ENCODE measurements around the gene SETBP1.

The SETBP1 gene

DNA sequence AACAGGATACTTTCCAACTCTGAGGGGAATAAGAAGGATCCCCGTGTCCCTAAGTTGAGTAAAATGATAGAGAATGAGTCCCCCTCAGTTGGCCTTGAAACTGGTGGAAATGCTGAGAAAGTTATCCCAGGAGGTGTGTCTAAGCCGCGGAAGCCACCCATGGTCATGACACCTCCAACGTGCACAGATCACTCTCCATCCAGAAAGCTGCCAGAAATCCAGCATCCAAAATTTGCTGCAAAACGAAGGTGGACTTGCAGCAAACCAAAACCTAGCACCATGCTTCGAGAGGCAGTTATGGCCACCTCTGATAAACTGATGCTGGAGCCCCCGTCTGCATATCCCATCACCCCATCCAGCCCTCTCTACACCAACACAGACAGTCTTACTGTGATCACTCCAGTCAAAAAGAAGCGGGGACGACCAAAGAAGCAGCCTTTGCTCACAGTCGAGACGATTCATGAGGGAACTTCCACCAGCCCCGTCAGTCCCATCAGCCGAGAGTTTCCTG, 270.1 kb downstream of the SETBP1 start:
- Histone ChIP-seq H3K27ac (ENCODE audit: low read depth, low read length) (no peak overlapping the region), H3K27me3 (ENCODE audit: insufficient read depth, low read length) (0 out of 2 replicates have a peak, but pooled peaks cover 5% of the 10 kb centered on the region), H2AFZ (ENCODE audit: low read length, unreplicated experiment) (no peak overlapping the region), H3K79me2 (ENCODE audit: control insufficient read depth, insufficient read depth, low read length, unreplicated experiment) (no peaks in the 10 kb centered on the region), H3K4me3 (ENCODE audit: low read depth, low read length) (no peak overlapping the region), H3K36me3 (ENCODE audit: insufficient read depth, low read length) (no peaks in the 10 kb centered on the region), H3K4me1 (ENCODE audit: control insufficient read depth, insufficient read depth, low read length, unreplicated experiment) (no peaks in the 10 kb centered on the region)

DNA sequence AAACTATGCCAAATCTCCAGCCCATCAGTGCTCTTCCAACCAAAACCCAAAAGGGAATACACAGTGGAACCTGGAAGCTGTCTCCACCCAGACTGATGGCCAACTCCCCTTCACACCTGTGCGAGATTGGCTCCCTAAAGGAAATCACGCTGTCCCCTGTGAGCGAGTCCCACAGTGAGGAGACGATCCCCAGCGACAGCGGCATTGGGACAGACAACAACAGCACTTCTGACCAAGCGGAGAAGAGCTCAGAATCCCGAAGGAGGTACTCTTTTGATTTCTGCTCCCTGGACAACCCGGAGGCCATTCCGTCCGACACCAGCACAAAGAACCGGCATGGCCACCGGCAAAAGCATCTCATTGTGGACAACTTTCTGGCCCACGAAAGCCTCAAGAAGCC, 271.1 kb downstream of the SETBP1 start:
- Histone ChIP-seq H3K4me1 (ENCODE audit: control insufficient read depth, insufficient read depth, low read length, unreplicated experiment) (no peaks in the 10 kb centered on the region), H2AFZ (ENCODE audit: low read length, unreplicated experiment) (no peak overlapping the region), H3K4me3 (ENCODE audit: low read depth, low read length) (no peak overlapping the region), H3K36me3 (ENCODE audit: insufficient read depth, low read length) (no peaks in the 10 kb centered on the region), H3K27ac (ENCODE audit: low read depth, low read length) (no peak overlapping the region), H3K79me2 (ENCODE audit: control insufficient read depth, insufficient read depth, low read length, unreplicated experiment) (no peaks in the 10 kb centered on the region), H3K27me3 (ENCODE audit: insufficient read depth, low read length) (0 out of 2 replicates have a peak, but pooled peaks cover 5% of the 10 kb centered on the region)

DNA sequence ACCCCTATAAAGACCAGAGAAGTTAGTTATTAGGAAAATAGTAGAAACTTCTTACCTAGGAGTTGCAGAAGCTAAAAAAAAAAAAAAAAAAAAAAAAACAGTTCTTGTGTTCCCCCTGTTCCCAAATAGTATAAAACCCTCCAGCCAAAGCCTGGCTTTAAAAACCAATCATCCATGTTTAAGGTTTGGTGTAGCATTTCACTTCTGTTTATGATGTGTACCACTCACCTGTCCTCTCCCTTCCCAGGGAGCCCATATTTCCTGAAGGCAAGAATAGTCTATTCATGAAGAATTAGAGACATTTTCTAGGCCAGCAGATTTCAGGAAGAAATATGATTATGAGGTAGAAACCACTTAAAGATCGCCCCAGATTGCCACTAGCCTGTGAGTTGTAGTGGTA, 273.6 kb downstream of the SETBP1 start:
- H3K27ac ChIP-seq (ENCODE audit: low read depth, low read length) = no peak overlapping the region
- H2AFZ ChIP-seq (ENCODE audit: low read length, unreplicated experiment) = no peak overlapping the region
- H3K36me3 ChIP-seq (ENCODE audit: insufficient read depth, low read length) = no peaks in the 10 kb centered on the region
- no peak overlapping the region for H3K4me3 ChIP-seq (ENCODE audit: low read depth, low read length)
- peaks cover 18% of the 10 kb centered on the region for H3K4me1 ChIP-seq (ENCODE audit: control insufficient read depth, insufficient read depth, low read length, unreplicated experiment)
- H3K27me3 ChIP-seq (ENCODE audit: insufficient read depth, low read length) = 0 out of 2 replicates have a peak, but pooled peaks cover 5% of the 10 kb centered on the region
- H3K79me2 ChIP-seq (ENCODE audit: control insufficient read depth, insufficient read depth, low read length, unreplicated experiment) = no peaks in the 10 kb centered on the region

DNA sequence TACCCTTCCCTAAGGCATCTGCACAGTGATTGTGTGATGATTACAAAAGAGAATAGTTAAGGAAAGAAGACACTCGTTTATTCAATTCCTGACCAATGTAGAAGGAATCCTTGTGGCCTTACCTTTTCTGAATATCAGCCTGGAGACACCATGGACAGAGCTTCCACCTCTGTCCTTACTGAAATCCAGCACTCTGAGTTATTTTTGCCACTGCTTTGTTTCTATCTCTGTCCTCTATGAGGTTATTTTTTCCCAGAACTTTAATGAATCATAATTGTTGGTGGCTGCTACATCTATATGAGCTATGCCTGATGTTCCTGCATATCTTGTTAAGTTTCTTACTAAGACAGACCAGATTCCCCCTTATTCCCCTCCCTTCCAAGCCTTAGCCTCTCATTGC, 275.1 kb downstream of the SETBP1 start:
- Histone ChIP-seq H3K79me2 (ENCODE audit: control insufficient read depth, insufficient read depth, low read length, unreplicated experiment) (no peaks in the 10 kb centered on the region), H3K4me3 (ENCODE audit: low read depth, low read length) (no peak overlapping the region), H2AFZ (ENCODE audit: low read length, unreplicated experiment) (no peak overlapping the region), H3K4me1 (ENCODE audit: control insufficient read depth, insufficient read depth, low read length, unreplicated experiment) (peaks cover 23% of the 10 kb centered on the region), H3K27ac (ENCODE audit: low read depth, low read length) (no peak overlapping the region), H3K36me3 (ENCODE audit: insufficient read depth, low read length) (no peaks in the 10 kb centered on the region), H3K27me3 (ENCODE audit: insufficient read depth, low read length) (0 out of 2 replicates have a peak, but pooled peaks cover 5% of the 10 kb centered on the region)

DNA sequence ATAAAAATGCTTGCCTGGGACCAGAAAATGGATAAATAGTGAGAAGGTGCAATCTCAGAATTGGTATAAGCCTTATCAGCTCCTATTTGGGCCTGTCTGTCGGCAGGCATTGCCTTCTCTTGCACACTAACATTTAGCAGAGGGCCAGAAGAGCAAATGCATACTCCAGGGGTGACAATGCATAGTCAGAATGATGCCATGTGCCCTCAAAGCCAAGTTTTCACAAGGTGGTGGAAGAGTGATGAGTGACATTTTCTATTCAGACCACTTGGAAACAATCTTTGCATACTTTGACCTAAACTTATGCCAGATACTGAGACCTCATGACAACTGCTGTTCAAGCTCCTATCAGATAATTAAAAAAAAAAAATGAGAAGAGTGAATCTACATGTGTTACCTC, 276.3 kb downstream of the SETBP1 start:
- Histone ChIP-seq H3K79me2 (ENCODE audit: control insufficient read depth, insufficient read depth, low read length, unreplicated experiment) (no peaks in the 10 kb centered on the region), H3K36me3 (ENCODE audit: insufficient read depth, low read length) (no peaks in the 10 kb centered on the region), H3K27me3 (ENCODE audit: insufficient read depth, low read length) (0 out of 2 replicates have a peak, but pooled peaks cover 5% of the 10 kb centered on the region), H3K4me1 (ENCODE audit: control insufficient read depth, insufficient read depth, low read length, unreplicated experiment) (peaks cover 23% of the 10 kb centered on the region), H3K27ac (ENCODE audit: low read depth, low read length) (no peak overlapping the region), H2AFZ (ENCODE audit: low read length, unreplicated experiment) (no peak overlapping the region), H3K4me3 (ENCODE audit: low read depth, low read length) (no peak overlapping the region)

DNA sequence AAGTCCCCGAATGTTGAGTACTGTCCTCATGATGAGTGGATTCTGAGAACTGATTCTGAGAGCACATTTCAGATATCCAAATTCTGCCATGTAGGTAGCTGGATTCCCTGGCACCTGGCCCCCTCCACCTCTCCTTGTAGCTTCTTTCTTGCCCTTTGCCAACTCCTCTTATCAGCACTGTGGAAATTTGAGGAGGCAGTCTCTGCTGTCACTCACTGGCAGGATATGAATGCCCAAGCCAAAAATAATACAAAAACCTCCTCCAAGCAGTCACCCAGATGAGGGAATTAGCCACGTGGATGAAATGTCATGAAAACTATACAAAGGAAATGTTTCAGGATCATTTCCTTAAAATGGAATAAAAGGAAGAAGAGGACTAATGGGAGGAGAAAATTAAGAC, 276.8 kb downstream of the SETBP1 start:
- no peak overlapping the region for H2AFZ ChIP-seq (ENCODE audit: low read length, unreplicated experiment)
- 0 out of 2 replicates have a peak, but pooled peaks cover 5% of the 10 kb centered on the region for H3K27me3 ChIP-seq (ENCODE audit: insufficient read depth, low read length)
- H3K79me2 ChIP-seq (ENCODE audit: control insufficient read depth, insufficient read depth, low read length, unreplicated experiment) = no peaks in the 10 kb centered on the region
- no peak overlapping the region for H3K4me3 ChIP-seq (ENCODE audit: low read depth, low read length)
- H3K36me3 ChIP-seq (ENCODE audit: insufficient read depth, low read length) = no peaks in the 10 kb centered on the region
- no peak overlapping the region for H3K27ac ChIP-seq (ENCODE audit: low read depth, low read length)
- peaks cover 23% of the 10 kb centered on the region for H3K4me1 ChIP-seq (ENCODE audit: control insufficient read depth, insufficient read depth, low read length, unreplicated experiment)

DNA sequence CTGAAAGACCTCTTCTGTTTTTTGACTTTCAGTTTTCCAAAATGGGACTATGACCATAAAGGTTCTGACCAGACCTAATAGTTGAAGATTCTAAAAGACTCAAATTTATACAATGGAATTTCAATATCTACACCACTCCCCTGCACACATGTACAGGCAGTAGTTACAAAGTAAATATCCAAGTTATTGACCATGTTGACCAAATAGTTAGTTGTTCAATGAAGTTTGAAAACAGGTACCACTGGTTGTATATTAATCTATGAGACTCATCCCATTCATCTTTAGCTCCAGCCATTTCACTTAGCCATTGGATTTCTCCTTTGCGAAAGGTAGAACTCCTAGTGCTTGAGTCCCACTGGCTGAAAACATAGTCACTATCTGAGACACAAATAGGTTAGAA, 277.4 kb downstream of the SETBP1 start:
- 0 out of 2 replicates have a peak, but pooled peaks cover 5% of the 10 kb centered on the region for H3K27me3 ChIP-seq (ENCODE audit: insufficient read depth, low read length)
- no peak overlapping the region for H2AFZ ChIP-seq (ENCODE audit: low read length, unreplicated experiment)
- H3K27ac ChIP-seq (ENCODE audit: low read depth, low read length) = no peak overlapping the region
- H3K36me3 ChIP-seq (ENCODE audit: insufficient read depth, low read length) = no peaks in the 10 kb centered on the region
- H3K4me1 ChIP-seq (ENCODE audit: control insufficient read depth, insufficient read depth, low read length, unreplicated experiment) = peaks cover 23% of the 10 kb centered on the region
- no peak overlapping the region for H3K4me3 ChIP-seq (ENCODE audit: low read depth, low read length)
- no peaks in the 10 kb centered on the region for H3K79me2 ChIP-seq (ENCODE audit: control insufficient read depth, insufficient read depth, low read length, unreplicated experiment)

DNA sequence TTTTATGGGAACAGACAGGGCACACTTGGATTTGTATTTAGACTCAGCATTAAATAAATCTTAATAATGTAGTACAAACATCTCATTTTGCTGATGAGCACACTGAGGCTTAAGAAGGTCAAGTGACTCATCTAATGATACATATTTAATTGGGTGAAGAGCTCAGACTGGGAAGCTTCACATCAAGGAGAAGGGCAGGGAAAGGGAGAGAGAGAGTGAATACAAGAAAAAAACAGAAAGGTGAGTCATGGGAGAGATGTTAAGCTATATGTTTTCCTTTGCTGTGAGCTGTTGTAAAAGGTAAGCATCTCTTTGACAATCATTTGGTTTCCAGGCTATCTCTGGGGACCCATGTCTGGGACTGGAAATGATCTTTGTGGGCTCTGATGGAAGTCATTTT, 277.8 kb downstream of the SETBP1 start:
- peaks cover 23% of the 10 kb centered on the region for H3K4me1 ChIP-seq (ENCODE audit: control insufficient read depth, insufficient read depth, low read length, unreplicated experiment)
- H3K36me3 ChIP-seq (ENCODE audit: insufficient read depth, low read length) = no peaks in the 10 kb centered on the region
- H3K4me3 ChIP-seq (ENCODE audit: low read depth, low read length) = no peak overlapping the region
- H3K27me3 ChIP-seq (ENCODE audit: insufficient read depth, low read length) = 0 out of 2 replicates have a peak, but pooled peaks cover 5% of the 10 kb centered on the region
- no peaks in the 10 kb centered on the region for H3K79me2 ChIP-seq (ENCODE audit: control insufficient read depth, insufficient read depth, low read length, unreplicated experiment)
- no peak overlapping the region for H2AFZ ChIP-seq (ENCODE audit: low read length, unreplicated experiment)
- H3K27ac ChIP-seq (ENCODE audit: low read depth, low read length) = no peak overlapping the region

DNA sequence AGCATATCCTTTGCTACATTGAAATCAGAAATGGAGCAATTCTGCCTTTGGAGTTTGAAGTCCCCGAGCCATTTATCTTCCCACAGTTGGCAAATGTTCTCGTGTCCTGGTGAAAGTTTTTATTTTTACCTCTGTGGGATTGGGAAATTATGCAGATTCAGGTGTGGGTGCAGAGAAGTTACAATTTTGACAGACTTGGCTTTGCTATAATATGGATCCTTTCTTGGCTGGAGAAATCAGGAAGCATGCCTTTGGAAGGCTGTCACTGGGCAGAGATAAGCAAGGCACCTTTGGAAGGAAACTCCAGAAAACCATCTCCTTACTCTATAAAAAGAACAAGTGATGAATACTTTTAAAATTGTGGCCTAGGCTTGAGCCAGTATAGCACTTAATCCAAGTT, 278.3 kb downstream of the SETBP1 start:
- Histone ChIP-seq H3K27me3 (ENCODE audit: insufficient read depth, low read length) (0 out of 2 replicates have a peak, but pooled peaks cover 5% of the 10 kb centered on the region), H3K36me3 (ENCODE audit: insufficient read depth, low read length) (no peaks in the 10 kb centered on the region), H3K4me1 (ENCODE audit: control insufficient read depth, insufficient read depth, low read length, unreplicated experiment) (peaks cover 23% of the 10 kb centered on the region), H2AFZ (ENCODE audit: low read length, unreplicated experiment) (no peak overlapping the region), H3K4me3 (ENCODE audit: low read depth, low read length) (no peak overlapping the region), H3K27ac (ENCODE audit: low read depth, low read length) (no peak overlapping the region), H3K79me2 (ENCODE audit: control insufficient read depth, insufficient read depth, low read length, unreplicated experiment) (no peaks in the 10 kb centered on the region)

DNA sequence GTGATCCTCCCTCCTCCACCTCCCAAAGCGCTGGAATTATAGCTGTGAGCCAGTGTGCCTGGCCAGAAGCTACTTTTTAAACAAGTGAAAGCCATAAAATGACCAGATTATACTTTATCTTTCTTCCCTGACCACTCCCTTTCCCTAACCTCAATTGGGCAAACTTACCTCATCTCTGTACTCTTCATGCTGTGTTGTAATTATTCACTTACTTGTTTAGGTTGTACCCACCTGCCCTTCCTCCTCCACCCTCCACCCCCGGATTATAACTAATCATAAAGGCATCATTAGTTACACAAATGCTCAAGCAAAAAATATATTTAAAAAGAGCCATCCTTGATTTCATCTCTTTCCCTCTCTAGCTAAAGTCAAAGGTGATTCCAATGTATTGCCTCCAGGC, 279.9 kb downstream of the SETBP1 start:
- no peak overlapping the region for H2AFZ ChIP-seq (ENCODE audit: low read length, unreplicated experiment)
- no peaks in the 10 kb centered on the region for H3K36me3 ChIP-seq (ENCODE audit: insufficient read depth, low read length)
- H3K27ac ChIP-seq (ENCODE audit: low read depth, low read length) = no peak overlapping the region
- H3K4me1 ChIP-seq (ENCODE audit: control insufficient read depth, insufficient read depth, low read length, unreplicated experiment) = peaks cover 23% of the 10 kb centered on the region
- H3K4me3 ChIP-seq (ENCODE audit: low read depth, low read length) = no peak overlapping the region
- H3K79me2 ChIP-seq (ENCODE audit: control insufficient read depth, insufficient read depth, low read length, unreplicated experiment) = no peaks in the 10 kb centered on the region
- H3K27me3 ChIP-seq (ENCODE audit: insufficient read depth, low read length) = no peaks in the 10 kb centered on the region

DNA sequence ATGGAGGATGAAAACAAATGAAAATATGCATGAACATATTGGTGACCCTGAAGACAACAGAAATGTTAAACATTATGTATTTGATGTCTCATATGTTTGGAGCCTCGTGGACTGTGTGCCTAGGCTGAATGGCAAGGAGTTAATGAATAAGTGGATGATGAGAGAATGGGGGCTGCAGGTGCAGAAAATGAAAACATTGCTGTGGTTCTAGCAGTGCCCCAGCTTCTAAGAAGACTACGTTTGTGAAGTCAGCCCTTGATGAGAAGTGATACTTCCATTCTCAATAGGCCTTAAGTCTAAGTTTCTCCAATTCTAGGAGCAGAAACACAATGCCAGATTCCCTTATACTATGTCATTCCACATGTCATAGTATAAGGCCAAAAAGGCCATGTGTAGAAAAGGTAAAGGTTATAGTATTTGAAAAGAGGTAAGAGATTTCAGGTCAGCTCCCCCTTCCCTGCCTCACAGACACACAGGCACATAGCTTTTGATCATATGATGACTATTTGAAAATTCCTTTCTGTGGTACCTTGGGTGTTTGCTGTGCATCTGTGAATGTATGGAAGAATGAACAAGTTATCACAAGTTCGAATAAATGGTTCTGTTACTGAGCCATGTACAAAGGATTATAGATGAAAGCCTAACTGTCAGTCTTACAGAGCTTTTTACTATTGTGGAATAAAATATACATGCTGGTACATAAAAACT, 280.8 kb downstream of the SETBP1 start:
- H3K79me2 ChIP-seq (ENCODE audit: control insufficient read depth, insufficient read depth, low read length, unreplicated experiment) = no peaks in the 10 kb centered on the region

More for the DNA sequence above, 280.8 kb downstream of the SETBP1 start:
- no peak overlapping the region for H3K27ac ChIP-seq (ENCODE audit: low read depth, low read length)
- no peaks in the 10 kb centered on the region for H3K27me3 ChIP-seq (ENCODE audit: insufficient read depth, low read length)
- H3K4me1 ChIP-seq (ENCODE audit: control insufficient read depth, insufficient read depth, low read length, unreplicated experiment) = peaks cover 23% of the 10 kb centered on the region
- no peaks in the 10 kb centered on the region for H3K36me3 ChIP-seq (ENCODE audit: insufficient read depth, low read length)
- H3K4me3 ChIP-seq (ENCODE audit: low read depth, low read length) = no peak overlapping the region
- no peak overlapping the region for H2AFZ ChIP-seq (ENCODE audit: low read length, unreplicated experiment)

Measured in ACC112 (cell line).